ENCODE results near the gene CAPN5. TPM values are rescaled to one million over a fixed set of nuclear protein-coding genes. Genes with fewer than 3 reads are reported as not detected.
A peak's percentile ranks its signal among the peaks of the same experiment; 100 is the strongest.

CAPN5 gene
- total and polyA plus RNA-seq, 2 experiments from 2014 or later, result 25.2 to 28.8 TPM

- WGBS (ENCODE audit: low lambda C conversion rate, missing lambda C conversion rate), result 83% methylated on average over 1 of the region's 1 CpG
- Histone ChIP-seq H3K79me2 (no peaks in the 10 kb centered on the region), H3K9me3 (ENCODE audit: low read depth) (no peaks in the 10 kb centered on the region), H3K36me3 (replicated peaks; ENCODE audit: insufficient read depth, low read depth) (no peaks in the 10 kb centered on the region), H3K4me2 (no peak overlapping the region), H2AFZ (no peak overlapping the region), H4K20me1 (ENCODE audit: insufficient read depth, poor library complexity, severe bottlenecking) (no peaks in the 10 kb centered on the region), H3K4me3 (no peak overlapping the region), H3K27me3 (no peaks in the 10 kb centered on the region), H3K27ac (no peak overlapping the region), H3K9me2 (replicated peaks; ENCODE audit: insufficient read depth) (no peaks in the 10 kb centered on the region), H3K4me1 (ENCODE audit: insufficient read depth) (peaks cover 5% of the 10 kb centered on the region)
- DNase-seq (ENCODE audit: low spot score), result no peak
- no peak for TF ChIP-seq CTCF (IDR thresholded peaks at IDR 0.05; ENCODE audit: poor library complexity)
- no peak for TF ChIP-seq EZH2phosphoT487 (IDR thresholded peaks at IDR 0.05; ENCODE audit: low read depth, severe bottlenecking, unreplicated experiment)
- no peak for TF ChIP-seq EZH2 (IDR thresholded peaks at IDR 0.05; ENCODE audit: borderline replicate concordance)
Observed at GRCh38 chr11:77027275-77027674, 39.5 kb upstream of the CAPN5 start.

- no peak overlapping the region for H3K4me3 ChIP-seq
- no peaks in the 10 kb centered on the region for H3K9me3 ChIP-seq (ENCODE audit: low read depth)
- no peaks in the 10 kb centered on the region for H3K27me3 ChIP-seq
- H3K4me1 ChIP-seq (ENCODE audit: insufficient read depth), result peaks cover 5% of the 10 kb centered on the region
- WGBS (ENCODE audit: low lambda C conversion rate, missing lambda C conversion rate), result 78% methylated on average over 7 of the region's 7 CpGs
- H3K4me2 ChIP-seq, result no peak overlapping the region
- no peaks in the 10 kb centered on the region for H4K20me1 ChIP-seq (ENCODE audit: insufficient read depth, poor library complexity, severe bottlenecking)
- TF ChIP-seq CTCF (IDR thresholded peaks at IDR 0.05; ENCODE audit: poor library complexity) (no peak), EZH2 (IDR thresholded peaks at IDR 0.05; ENCODE audit: borderline replicate concordance) (no peak), EZH2phosphoT487 (IDR thresholded peaks at IDR 0.05; ENCODE audit: low read depth, severe bottlenecking, unreplicated experiment) (no peak)
- no peaks in the 10 kb centered on the region for H3K9me2 ChIP-seq (replicated peaks; ENCODE audit: insufficient read depth)
- no peaks in the 10 kb centered on the region for H3K79me2 ChIP-seq
- no peaks in the 10 kb centered on the region for H3K36me3 ChIP-seq (replicated peaks; ENCODE audit: insufficient read depth, low read depth)
- peak overlapping the region; percentile 2 for H3K27ac ChIP-seq
- DNase-seq (ENCODE audit: low spot score), result no peak
- H2AFZ ChIP-seq, result no peak overlapping the region
Observed at GRCh38 chr11:77029829-77030228, 36.9 kb upstream of the CAPN5 start.

GRCh38 chr11:77030834-77031414 lies 35.8 kb upstream of the CAPN5 start:
- 80% methylated on average over 12 of the region's 12 CpGs for WGBS (ENCODE audit: low lambda C conversion rate, missing lambda C conversion rate)
- no peak overlapping the region for H3K27ac ChIP-seq
- no peak for TF ChIP-seq EZH2phosphoT487 (IDR thresholded peaks at IDR 0.05; ENCODE audit: low read depth, severe bottlenecking, unreplicated experiment)
- no peak for TF ChIP-seq EZH2 (IDR thresholded peaks at IDR 0.05; ENCODE audit: borderline replicate concordance)
- no peak for TF ChIP-seq CTCF (IDR thresholded peaks at IDR 0.05; ENCODE audit: poor library complexity)

More at GRCh38 chr11:77030834-77031414, 35.8 kb upstream of the CAPN5 start:
- Histone ChIP-seq H3K36me3 (replicated peaks; ENCODE audit: insufficient read depth, low read depth) (no peaks in the 10 kb centered on the region), H3K4me2 (no peak overlapping the region), H3K4me1 (ENCODE audit: insufficient read depth) (peaks cover 4% of the 10 kb centered on the region), H3K9me3 (ENCODE audit: low read depth) (no peaks in the 10 kb centered on the region), H3K27me3 (no peaks in the 10 kb centered on the region), H4K20me1 (ENCODE audit: insufficient read depth, poor library complexity, severe bottlenecking) (no peaks in the 10 kb centered on the region), H3K4me3 (no peak overlapping the region), H3K79me2 (no peaks in the 10 kb centered on the region), H3K9me2 (replicated peaks; ENCODE audit: insufficient read depth) (no peaks in the 10 kb centered on the region), H2AFZ (no peak overlapping the region)
- DNase-seq (ENCODE audit: low spot score), result no peak
